Measurements from ENCODE around the gene ONECUT1.
A peak's percentile ranks its signal among the peaks of the same experiment; 100 is the strongest.

The ONECUT1 gene

GRCh38 chr15:52796753-52797520 is 6.8 kb upstream of the ONECUT1 start:
- no peak for DNase-seq

DNA sequence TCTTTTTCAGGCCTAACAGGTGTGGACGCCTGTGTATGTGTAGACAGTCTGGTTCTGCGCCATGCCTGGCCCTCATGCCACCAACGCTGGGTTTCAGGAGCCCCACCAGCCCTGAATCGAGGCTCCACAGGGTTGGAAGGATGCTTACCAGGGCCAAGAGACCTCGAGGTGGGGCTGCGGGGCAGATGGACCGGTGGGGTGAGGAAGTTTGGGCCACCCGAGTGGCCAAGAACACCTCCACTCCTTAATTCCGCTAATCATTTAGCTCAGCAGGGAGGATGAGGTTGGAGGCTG is 6.0 kb upstream of the ONECUT1 start:
- no peak for DNase-seq

- no peak for DNase-seq
Measured at GRCh38 chr15:52795464-52796227, 5.5 kb upstream of the ONECUT1 start.

GRCh38 chr15:52794665-52795463 is 4.7 kb upstream of the ONECUT1 start:
- DNase-seq, result no peak

GRCh38 chr15:52791776-52792175 is 1.6 kb upstream of the ONECUT1 start:
- no peak for DNase-seq

DNA sequence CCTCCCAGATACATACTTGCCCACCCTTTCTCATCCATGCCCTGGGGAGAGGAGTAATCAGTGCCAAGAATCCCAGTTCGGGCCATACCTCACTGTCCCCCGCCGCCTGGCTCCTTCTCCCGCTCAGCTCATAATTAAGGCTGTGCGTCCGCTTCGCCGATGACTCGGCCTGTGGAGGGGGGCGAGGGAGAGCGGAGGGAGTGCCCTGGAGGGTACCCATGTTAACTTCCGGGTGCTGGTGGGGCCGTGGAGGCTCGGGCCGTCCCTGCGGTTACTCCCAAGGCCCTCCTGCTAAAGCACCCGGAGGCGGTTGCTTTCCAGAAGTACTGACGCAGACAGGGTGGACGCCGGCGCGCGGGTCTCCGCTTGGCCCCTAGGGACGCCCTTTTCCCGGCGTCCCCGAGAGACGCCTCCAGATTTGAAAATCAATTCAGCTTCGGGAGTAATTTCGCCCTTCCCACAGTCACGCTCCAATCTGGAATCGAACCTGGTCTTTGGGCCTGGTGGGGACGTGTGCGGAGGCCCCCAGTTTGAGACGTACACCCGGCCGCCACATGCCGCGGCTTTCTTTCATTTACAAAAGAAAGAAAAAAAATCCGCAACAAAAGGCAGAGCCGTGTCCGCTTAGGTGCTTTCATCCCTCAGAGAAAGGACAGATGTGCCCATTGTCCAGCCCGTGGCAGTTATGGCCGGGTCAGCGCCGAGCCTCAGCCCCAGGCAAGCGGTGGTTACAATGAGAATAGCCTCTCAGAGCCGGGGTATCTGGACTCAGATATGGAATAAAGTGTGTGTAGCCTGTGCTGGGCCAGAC is 1.0 kb upstream of the ONECUT1 start:
- no peak for DNase-seq

GRCh38 chr15:52789601-52790168 is 451 bp downstream of the ONECUT1 start:
- DNase-seq, result peak in 1 of 5 experiments; percentile 56

DNA sequence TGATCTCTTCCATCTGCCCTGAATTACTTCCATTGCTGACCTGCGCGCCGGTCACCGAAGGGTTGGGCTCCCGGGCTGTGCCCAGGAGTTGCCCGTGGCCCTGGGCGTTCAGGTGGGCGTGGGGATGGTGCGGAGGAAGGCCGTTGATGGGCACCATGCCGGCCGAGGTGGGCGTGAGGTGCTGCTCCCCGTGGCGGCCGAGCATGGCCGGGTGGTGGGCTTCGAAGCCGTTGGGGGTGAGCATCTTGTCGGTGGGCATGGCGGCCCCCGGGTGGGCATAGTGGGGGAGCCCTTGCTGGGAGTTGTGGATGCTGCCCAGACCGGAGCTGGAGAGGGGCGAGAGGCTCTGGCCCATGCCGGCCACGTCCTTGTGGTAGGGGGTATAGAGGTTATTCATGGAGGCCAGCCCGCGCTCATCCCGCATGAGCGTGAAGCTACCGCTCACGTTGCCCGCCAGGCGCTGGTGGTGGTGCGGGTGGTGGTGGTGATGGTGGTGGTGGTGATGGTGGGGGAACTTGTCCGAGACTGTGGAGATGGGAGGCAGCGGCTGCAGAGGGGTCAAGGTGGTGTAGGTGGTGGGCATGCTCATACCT is 1.0 kb downstream of the ONECUT1 start:
- DNase-seq, result no peak

DNA sequence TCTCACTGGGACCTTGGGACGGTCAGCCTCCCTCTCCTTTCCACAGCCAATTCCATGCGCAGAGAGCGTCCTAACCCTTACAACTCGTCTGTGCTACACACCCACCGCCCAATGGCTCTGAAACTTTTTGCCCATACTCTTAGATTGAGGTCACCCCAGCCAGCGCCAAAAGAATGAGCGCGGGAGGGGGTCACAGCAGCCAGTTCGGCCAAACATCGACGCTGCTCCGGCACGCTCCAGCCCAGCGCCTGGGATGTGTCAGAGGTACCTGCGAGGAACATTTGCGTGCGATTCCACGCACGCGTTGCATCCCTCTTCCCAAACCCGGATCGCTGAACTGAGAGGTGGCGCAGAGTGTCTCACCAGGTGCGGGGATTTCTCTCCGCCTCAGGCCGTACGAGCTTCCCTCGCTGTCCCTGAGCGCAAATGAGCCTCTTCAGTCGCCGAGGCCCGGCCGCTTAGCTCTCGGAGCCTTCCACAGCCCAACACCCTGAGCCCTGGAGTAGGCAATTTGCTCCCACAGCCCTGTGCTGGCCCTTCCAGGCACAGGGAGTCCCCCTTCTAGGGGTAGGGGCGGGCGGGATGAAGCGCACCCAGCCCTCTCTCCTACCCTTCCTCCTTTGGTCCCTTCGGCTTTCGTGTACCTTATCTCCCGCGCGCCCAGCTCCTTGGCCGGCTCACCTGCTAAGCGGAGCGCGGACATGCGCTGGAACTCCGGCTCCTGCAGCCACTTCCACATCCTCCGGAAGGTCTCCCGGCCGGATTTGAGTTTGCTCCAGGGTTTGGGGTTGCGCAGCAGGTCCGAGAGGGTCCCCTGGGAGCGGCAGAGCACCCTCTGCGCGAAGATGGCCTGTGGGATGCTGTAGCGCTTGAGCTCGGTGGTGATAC is 1.8 kb downstream of the ONECUT1 start:
- no peak for DNase-seq

GRCh38 chr15:52787549-52788098 is 2.5 kb downstream of the ONECUT1 start:
- no peak for DNase-seq

DNA sequence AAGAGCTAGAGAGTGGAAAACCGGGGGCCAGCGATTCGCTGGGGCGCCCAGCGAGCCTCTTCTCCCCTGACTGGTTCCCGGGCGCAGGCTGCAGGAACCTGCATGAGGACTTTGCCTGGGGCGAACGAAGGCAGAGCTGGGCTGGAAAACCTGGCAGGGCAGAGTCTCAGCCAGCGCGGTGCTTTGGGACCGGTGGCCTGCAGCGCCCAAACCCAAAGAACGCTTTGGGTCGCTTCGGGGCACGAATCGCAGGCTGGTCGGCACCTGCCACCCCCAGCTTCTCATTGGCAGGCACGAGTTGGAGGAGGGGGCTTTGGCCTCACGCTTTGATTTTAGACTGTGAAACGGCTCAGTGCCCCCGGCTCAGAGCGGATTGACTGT is 3.0 kb downstream of the ONECUT1 start:
- DNase-seq, result no peak

GRCh38 chr15:52786436-52787122 is 3.6 kb downstream of the ONECUT1 start:
- DNase-seq, result no peak

DNA sequence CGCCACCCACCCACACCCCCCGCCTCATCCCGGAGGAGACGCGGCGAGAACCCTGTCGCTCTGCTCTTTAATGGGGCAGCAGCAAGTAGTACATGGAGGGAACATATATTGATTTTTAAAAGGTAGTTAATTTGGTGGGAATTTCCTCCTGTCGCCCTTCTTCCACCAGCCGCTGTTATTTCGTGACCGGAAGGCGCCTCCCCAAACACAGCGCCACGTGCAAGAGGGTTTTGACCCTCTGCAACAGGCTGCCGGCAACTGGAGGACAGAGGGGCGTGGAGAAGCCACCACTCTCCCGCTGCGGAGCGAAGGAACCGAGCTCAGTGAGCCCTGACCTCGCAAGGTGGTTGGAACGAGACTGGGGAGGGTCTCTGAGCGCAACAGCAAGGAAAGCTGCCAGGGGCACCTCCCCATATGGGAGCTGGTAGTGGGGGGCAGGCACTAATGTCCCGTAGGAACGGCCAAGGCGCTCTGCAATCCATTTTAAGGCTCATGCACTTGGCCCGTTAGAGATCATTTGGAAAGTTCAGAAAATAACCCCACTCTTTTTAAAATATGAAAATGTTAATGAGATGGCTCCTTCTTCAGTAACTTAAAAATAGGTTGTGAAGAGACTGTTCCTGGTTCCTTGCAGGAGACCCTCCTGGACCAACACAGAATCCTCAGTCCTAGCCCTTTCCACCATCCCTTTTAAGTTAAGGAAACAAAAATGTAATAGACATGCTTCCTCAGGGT is 4.3 kb downstream of the ONECUT1 start:
- DNase-seq, result no peak

DNA sequence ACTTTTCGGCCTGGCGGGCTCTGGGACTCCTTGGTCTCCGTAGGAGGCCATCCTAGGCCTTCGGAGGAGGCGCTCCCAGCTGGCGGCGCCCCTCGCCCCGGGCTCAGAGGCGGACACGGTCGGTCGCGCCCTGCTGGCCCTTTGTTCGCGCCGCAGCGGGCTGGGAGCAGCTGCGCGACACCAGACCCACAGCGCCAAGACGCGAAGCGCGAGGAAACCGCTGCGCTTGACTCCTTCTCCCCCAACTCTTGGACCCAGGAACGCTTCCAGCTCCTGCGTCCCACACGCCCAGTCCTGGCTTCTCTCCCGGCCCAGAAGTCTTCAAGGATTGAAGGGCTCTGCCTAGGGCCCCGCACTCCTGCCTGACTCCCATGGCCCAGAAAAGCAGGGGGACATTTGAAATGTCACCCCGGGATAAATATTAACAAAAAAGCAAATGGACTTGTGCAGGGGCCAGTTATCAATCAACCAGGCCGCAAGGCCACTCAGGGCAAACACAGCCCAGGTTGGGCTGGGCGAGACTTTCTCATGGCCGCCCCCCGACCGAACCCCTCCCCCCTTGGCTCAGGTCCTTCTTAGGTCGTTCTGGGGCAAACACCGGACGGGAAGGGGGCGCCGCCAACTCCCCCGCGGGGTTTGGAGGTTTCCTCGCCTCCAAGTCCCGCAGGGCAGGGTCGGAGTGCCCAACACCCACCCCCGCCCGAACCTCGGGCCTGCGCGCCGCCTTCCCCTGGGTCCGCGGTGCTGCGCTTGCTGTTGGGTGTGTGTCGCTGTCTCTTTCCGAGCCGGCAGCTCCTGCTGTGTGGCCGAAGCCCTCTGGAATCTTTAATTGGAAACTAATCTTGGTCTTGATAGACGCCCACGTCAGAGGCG is 5.1 kb downstream of the ONECUT1 start:
- no peak for DNase-seq

- DNase-seq, result peak in 1 of 5 experiments; percentile 39
Measured at GRCh38 chr15:52783929-52784798, 6.0 kb downstream of the ONECUT1 start.

- no peak for DNase-seq
Measured at GRCh38 chr15:52783191-52783829, 6.8 kb downstream of the ONECUT1 start.

DNA sequence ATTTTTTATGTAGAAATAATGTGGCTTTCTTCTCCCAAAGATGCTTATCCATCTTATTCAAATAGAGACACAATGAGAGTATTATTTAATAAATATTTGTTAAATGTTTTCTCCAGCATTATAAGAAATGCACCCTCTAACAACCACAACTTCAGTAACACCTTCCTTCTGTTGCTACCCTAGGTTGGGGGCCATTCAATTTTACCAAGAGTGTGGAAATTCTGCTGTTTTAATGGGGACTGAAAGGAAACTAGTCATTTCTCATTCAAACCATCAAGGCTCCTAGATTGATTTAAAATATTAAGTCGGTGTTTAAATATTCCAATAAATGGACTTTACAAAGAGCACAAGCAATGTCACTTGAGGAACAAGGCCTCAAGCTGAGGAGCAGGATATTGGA is 7.6 kb downstream of the ONECUT1 start:
- no peak for DNase-seq

Measured in T-helper 2 cell (primary cell).